ENCODE results near the gene TBC1D10B.
A peak's percentile ranks its signal among the peaks of the same experiment; 100 is the strongest.

Gene TBC1D10B

GRCh38 chr16:30372725-30373124, 2.4 kb upstream of the TBC1D10B start:
- no peak for DNase-seq

GRCh38 chr16:30372038-30372712, 1.9 kb upstream of the TBC1D10B start:
- DNase-seq, result no peak

- no peak for DNase-seq
These were observed 1.0 kb upstream of the TBC1D10B start for GRCh38 chr16:30371248-30371816.

GRCh38 chr16:30369938-30370455, 297 bp downstream of the TBC1D10B start:
- DNase-seq, result no peak

- DNase-seq, result no peak
These were observed 980 bp downstream of the TBC1D10B start for GRCh38 chr16:30369091-30369937.

GRCh38 chr16:30368792-30369090, 1.6 kb downstream of the TBC1D10B start:
- DNase-seq, result no peak

GRCh38 chr16:30368122-30368791, 2.0 kb downstream of the TBC1D10B start:
- DNase-seq, result peak in 1 of 2 donors; percentile 55

GRCh38 chr16:30367349-30368009, 2.8 kb downstream of the TBC1D10B start:
- DNase-seq, result no peak

GRCh38 chr16:30366511-30366910, 3.8 kb downstream of the TBC1D10B start:
- DNase-seq, result no peak

- DNase-seq, result no peak
These were observed 5.1 kb downstream of the TBC1D10B start for GRCh38 chr16:30365200-30365599.

GRCh38 chr16:30361180-30361579, 9.1 kb downstream of the TBC1D10B start:
- no peak for DNase-seq

- DNase-seq, result no peak
These were observed 10.5 kb downstream of the TBC1D10B start for GRCh38 chr16:30359871-30360170.

- no peak for DNase-seq
These were observed 11.1 kb downstream of the TBC1D10B start for GRCh38 chr16:30358990-30359870.

- DNase-seq, result no peak
These were observed 11.7 kb downstream of the TBC1D10B start for GRCh38 chr16:30358577-30358936.

GRCh38 chr16:30357715-30358576, 12.3 kb downstream of the TBC1D10B start:
- DNase-seq, result no peak

- DNase-seq, result no peak
These were observed 13.1 kb downstream of the TBC1D10B start for GRCh38 chr16:30357085-30357714.

- DNase-seq, result no peak
These were observed 13.8 kb downstream of the TBC1D10B start for GRCh38 chr16:30356401-30357084.

GRCh38 chr16:30355954-30356308, 14.4 kb downstream of the TBC1D10B start:
- no peak for DNase-seq

- peak; percentile 90 to 93 for DNase-seq
These were observed 14.9 kb downstream of the TBC1D10B start, which contains the start of gene CD2BP2 for GRCh38 chr16:30355144-30355953. Gene CD2BP2 (minus strand): TSS chr16:30355308. CDS start chr16:30354681, 627 bp downstream.
